AG08395 (cell line): ENCODE results near the gene LONRF3.

Experiments
- DNase-seq: peaks from one replicate; pipeline ENCODE4 v3.0.0; 2012; ENCODE audit warnings: mixed read lengths, low spot score

LONRF3 gene

GRCh38 chrX:118974088-118974907, at the start of gene LONRF3:
Gene LONRF3, plus strand, starts transcription at chrX:118974618. Its CDS starts 163 bp downstream, at chrX:118974781.
- DNase-seq: peak; percentile 40

DNA sequence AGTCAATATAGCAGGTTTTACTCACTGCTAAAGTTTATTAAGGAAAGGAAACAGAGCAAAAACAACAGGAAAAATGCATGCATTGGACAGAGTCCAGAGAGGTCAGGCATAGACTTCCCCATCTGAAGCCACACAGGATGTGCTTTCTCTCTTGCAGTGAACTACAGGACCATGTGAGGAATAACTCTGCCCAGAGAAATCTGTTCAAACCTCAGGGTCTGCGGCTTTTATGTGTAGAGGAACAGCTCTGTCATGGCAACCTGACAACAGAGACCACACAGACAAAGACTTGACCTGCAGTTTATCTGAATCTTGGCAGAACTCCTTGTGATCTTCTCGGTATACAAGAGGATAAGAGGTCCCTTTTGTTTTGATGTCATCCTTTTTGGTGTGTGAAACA, 46.3 kb upstream of the LONRF3 start:
- DNase-seq: no peak

GRCh38 chrX:118935352-118935751, 39.1 kb upstream of the LONRF3 start:
- DNase-seq: no peak

DNA sequence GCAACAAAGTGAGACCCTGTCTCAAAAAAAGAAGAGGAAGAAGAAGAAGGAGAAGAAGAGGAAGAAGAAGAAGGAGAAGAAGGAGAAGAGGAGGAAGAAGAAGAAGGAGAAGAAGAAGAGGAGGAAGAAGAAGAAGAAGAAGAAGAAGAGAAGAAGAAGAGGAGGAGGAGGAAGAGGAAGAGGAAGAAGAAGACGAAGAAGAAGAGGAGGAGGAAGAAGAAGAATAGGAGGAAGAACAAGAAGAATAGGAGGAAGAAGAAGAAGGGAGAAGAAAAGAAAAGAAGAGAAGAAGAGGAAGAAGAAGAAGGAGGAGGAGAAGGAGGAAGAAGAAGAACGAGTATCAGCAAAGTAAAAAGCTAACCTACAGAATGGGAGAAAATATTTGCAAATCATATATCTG, 33.3 kb upstream of the LONRF3 start:
- DNase-seq: no peak

DNA sequence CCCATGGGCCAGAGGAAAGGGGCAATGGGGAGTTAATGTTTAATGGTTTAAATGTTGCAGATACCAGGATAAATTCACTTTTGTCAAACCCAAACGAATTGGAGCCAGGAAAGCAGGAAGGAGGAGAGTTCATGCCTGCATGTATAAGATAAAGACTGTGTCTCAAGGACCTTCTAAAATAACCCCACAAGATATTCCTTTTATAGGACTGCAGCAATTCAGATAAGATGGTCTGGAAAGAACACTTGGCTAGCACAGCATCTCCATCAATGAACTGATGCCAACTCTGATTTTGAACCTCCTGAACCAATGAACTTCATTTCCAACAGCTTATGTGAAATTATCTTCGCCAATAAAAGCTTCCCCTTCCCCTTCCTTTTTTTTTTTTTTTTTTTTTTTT, 31.3 kb upstream of the LONRF3 start:
- DNase-seq: no peak

GRCh38 chrX:118945921-118946320, 28.5 kb upstream of the LONRF3 start:
- DNase-seq: no peak

GRCh38 chrX:118948270-118948669, 26.1 kb upstream of the LONRF3 start:
- no peak for DNase-seq

GRCh38 chrX:118961866-118962560, 12.4 kb upstream of the LONRF3 start:
- DNase-seq: no peak

DNA sequence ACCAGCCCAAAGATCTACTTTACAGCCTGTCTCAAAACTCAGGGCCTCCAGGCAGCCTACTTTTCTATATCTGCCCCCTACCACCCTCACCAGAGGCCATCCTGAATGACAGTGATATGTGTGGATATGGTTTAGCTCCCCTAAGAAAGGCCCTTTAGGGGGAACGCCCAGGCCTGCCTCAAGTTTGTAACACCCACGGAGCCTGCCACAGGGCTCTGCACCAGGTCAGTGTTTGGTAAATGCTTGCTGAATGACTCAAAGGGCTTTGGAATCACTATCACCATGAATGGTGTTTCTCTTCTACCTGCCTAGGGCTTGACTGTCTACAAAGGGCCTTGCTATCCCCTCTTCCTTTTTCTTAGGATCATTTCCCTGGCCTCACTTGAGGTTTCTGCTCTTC, 11.3 kb upstream of the LONRF3 start:
- DNase-seq: no peak

DNA sequence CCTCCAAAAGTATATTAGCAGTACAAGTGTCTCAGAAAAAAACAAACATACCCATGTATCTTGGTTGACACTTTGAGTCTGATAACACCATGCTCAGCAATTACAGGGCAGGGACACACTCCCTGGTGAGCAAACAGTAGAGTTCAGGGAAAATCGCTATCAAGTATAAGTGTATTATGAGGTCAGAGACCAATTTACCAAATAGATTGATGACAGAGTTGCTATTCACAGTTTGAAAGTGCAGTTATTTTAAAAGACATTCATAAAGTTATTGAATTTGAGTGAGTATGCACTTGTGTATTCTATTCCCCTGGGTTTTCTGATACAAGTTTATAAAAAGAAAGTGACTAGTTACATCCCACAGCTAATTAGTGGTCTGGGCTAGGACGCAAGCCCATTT, 10.2 kb upstream of the LONRF3 start:
- DNase-seq: no peak

DNA sequence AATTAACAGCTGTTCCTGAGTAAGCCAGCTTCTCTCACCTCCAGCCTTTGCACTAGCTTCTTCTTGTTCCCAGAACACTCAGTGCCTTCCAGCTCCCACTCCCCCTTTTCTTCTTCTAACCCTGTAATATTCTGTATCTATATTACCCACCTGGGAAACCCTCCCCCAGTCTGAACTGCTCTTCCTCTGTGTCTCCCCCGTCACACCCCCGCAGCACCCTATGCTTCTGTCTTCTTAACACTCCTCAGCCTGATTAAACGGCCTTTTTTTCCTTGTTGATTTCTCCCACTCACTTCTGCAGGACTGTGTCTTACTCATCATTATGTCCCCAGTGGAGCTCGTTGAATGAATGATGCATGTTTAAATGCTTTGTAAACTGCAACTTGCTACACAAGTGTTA, 9.0 kb upstream of the LONRF3 start:
- no peak for DNase-seq

- DNase-seq: no peak
Measured at GRCh38 chrX:118968031-118968430, 6.4 kb upstream of the LONRF3 start.

GRCh38 chrX:118971552-118971951, 2.9 kb upstream of the LONRF3 start:
- DNase-seq: no peak

GRCh38 chrX:118973389-118974087, 880 bp upstream of the LONRF3 start:
- DNase-seq: no peak

- no peak for DNase-seq
Measured at GRCh38 chrX:118974908-118975671, 672 bp downstream of the LONRF3 start.

- no peak for DNase-seq
Measured at GRCh38 chrX:118975831-118976598, 1.6 kb downstream of the LONRF3 start.

GRCh38 chrX:118976599-118977340, 2.4 kb downstream of the LONRF3 start:
- no peak for DNase-seq

GRCh38 chrX:118977424-118977823, 3.0 kb downstream of the LONRF3 start:
- no peak for DNase-seq

GRCh38 chrX:118978451-118978850, 4.0 kb downstream of the LONRF3 start:
- DNase-seq: no peak

DNA sequence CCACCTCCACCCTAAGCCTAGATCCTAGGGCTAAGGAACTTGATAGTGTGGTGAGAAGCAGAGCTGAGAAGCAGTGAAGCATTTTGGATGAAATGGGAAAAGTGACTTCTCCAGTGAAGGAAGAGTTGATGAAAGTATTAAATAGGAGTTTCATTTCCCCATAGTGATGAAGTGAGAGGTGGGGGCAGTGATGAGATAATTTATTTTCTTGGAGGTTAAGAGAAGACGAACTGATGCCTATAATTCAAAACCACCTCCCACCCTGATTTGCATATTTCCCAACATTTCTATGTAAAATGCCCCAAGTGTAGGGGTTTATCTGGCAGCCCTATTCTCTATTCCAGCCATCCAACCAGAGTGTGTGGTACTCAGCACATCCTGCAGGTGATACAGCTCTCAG, 6.3 kb downstream of the LONRF3 start:
- no peak for DNase-seq

DNA sequence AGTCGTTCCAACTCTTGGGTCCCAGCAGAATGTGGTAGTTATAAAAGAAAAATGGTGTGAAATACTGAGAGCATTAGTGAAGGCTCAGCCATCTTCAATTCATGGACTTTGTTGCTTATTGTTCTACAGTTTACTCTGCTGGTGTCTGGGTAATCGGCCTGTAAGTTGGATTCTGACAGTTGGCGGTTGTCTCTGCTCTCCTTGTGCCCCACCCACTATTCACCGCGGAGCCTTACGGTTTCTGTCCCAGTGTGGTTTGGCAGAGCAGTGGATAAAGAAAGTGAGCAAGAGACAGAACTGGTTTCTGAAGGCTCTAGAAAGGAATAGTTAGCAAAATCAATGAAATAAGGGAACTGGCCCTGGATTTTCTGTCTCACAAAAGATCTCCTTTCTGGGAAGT, 9.1 kb downstream of the LONRF3 start:
- DNase-seq: no peak
